ENCODE measurements around the gene NME7. TPM values are rescaled to one million over a fixed set of nuclear protein-coding genes. Genes with fewer than 3 reads are reported as not detected.

NME7 gene
- total RNA-seq, 4 donors from 2014 or later: 1.9 to 15.9 (median 8.3) TPM

DNA sequence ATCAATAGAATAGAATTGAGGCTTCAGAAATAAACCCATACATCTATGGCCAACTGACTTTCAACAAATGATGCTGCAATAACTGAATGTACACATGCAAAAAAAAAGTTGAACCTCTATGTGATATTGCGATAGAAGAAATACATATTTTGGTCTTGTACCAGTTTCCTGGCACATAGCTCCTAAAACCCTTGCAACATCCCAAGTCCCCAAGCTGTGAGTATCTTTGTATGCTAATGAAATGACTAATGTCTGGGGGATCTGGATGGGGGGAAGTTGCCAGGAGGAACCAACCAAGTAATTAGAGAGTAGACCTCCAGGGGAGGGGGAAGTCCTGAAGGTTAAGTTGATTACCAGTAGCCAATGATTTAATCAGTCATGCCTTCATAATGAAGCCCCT, 24.8 kb upstream of the NME7 start:
- DNase-seq: no peak
- intact Hi-C loops (cut with DNase I; ENCODE audit: low total_unique reads): no loop called here

DNA sequence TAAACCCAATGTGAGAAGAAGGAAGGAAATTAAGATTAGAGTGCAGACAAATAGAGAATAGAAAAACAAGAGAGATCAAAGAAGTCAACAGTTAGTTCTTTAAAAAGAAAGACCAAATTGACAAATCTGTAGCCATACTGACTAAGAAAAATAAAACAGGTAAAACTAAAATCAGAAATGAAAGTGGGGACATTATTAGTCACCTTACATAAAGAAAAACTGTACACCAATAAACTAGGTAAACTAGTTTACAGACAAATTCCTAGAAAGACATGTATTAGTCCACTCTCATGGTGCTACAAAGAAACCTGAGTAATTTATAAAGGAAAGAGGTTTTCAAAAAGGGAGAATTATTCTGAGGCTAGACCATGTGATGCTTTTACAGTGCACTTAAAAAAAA, 22.7 kb upstream of the NME7 start:
- DNase-seq: no peak
- in situ Hi-C loops (cut with MboI; ENCODE audit: low pct_ligation_motif_present in 1 of 4, low pct_unique_long_range_greater_than_20kb in 1 of 4, low sequenced_read_pairs in 3 of 4) (loop anchor here in 1 of 4 donors (25.0 kb wide), 1 partner anchor 147 kb away; no protein-coding TSS in a partner anchor), intact Hi-C loops (cut with DNase I; ENCODE audit: low total_unique reads) (no loop called here)
- Histone ChIP-seq H3K27ac (no peak overlapping the region), H3K36me3 (peaks cover 0 to 58% (median 15%) of the 10 kb centered on the region in 4 donors), H3K27me3 (no peaks in the 10 kb centered on the region), H3K4me3 (no peak overlapping the region), H3K9me3 (no peaks in the 10 kb centered on the region), H3K4me1 (peaks cover 0 to 5% (median 0%) of the 10 kb centered on the region in 4 donors)
- TF ChIP-seq EP300 (IDR thresholded peaks at IDR 0.05; ENCODE audit: low read depth) (no peak), POLR2A (IDR thresholded peaks at IDR 0.05) (no peak), POLR2AphosphoS5 (IDR thresholded peaks at IDR 0.05) (no peak)
- TF ChIP-seq, protein P1, sequence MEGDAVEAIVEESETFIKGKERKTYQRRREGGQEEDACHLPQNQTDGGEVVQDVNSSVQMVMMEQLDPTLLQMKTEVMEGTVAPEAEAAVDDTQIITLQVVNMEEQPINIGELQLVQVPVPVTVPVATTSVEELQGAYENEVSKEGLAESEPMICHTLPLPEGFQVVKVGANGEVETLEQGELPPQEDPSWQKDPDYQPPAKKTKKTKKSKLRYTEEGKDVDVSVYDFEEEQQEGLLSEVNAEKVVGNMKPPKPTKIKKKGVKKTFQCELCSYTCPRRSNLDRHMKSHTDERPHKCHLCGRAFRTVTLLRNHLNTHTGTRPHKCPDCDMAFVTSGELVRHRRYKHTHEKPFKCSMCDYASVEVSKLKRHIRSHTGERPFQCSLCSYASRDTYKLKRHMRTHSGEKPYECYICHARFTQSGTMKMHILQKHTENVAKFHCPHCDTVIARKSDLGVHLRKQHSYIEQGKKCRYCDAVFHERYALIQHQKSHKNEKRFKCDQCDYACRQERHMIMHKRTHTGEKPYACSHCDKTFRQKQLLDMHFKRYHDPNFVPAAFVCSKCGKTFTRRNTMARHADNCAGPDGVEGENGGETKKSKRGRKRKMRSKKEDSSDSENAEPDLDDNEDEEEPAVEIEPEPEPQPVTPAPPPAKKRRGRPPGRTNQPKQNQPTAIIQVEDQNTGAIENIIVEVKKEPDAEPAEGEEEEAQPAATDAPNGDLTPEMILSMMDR (IDR thresholded peaks at IDR 0.05): no peak

More for the DNA sequence above, 24.8 kb upstream of the NME7 start:
- in situ Hi-C loops (cut with MboI; ENCODE audit: low pct_ligation_motif_present in 1 of 4, low pct_unique_long_range_greater_than_20kb in 1 of 4, low sequenced_read_pairs in 3 of 4): loop anchor here in 1 of 4 donors (25.0 kb wide), 1 partner anchor 145 kb away; no protein-coding TSS in a partner anchor
- Histone ChIP-seq H3K27me3 (no peaks in the 10 kb centered on the region), H3K9me3 (no peaks in the 10 kb centered on the region), H3K27ac (no peak overlapping the region), H3K36me3 (peaks cover 0 to 47% (median 16%) of the 10 kb centered on the region in 4 donors), H3K4me1 (no peaks in the 10 kb centered on the region), H3K4me3 (no peak overlapping the region)
- 75 to 91% methylated on average over 1 of the region's 1 CpG for WGBS, 2 donors (ENCODE audit: low coverage in 1 of 2)
- no peak for TF ChIP-seq POLR2AphosphoS5 (IDR thresholded peaks at IDR 0.05)

DNA sequence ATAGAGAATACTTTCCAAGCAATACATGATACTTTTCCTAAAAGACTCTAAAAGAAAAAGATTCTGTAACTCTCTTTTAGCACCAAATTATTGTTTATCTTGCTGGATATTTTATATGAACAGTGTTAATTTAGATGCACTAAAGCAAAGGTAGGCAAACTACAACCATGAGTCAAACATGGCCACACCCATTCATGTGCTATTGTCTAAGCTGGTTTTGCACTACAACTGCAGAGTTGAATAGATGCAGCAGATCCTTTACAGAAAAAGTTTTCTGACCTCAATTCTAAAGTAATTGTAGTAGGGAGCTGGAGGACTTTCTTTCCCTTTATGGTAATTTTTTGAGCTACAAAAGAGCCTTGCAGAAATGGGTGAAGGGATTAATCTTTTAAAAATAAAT, 19.8 kb upstream of the NME7 start:
- H3K36me3 ChIP-seq: peaks cover 0 to 72% (median 15%) of the 10 kb centered on the region in 4 donors
- H3K4me1 ChIP-seq: peaks cover 0 to 5% (median 0%) of the 10 kb centered on the region in 4 donors
- no peak overlapping the region for H3K27ac ChIP-seq
- no peak overlapping the region for H3K4me3 ChIP-seq
- in situ Hi-C loops (cut with MboI; ENCODE audit: low pct_ligation_motif_present in 1 of 4, low pct_unique_long_range_greater_than_20kb in 1 of 4, low sequenced_read_pairs in 3 of 4) (loop anchor here in 2 of 4 donors (10.0 to 25.0 kb wide), 2 partner anchors 150 to 157 kb away; no protein-coding TSS in a partner anchor), intact Hi-C loops (cut with DNase I; ENCODE audit: low total_unique reads) (no loop called here)
- DNase-seq: no peak
- no peak for TF ChIP-seq POLR2A (IDR thresholded peaks at IDR 0.05)
- no peaks in the 10 kb centered on the region for H3K9me3 ChIP-seq
- H3K27me3 ChIP-seq: no peaks in the 10 kb centered on the region

DNA sequence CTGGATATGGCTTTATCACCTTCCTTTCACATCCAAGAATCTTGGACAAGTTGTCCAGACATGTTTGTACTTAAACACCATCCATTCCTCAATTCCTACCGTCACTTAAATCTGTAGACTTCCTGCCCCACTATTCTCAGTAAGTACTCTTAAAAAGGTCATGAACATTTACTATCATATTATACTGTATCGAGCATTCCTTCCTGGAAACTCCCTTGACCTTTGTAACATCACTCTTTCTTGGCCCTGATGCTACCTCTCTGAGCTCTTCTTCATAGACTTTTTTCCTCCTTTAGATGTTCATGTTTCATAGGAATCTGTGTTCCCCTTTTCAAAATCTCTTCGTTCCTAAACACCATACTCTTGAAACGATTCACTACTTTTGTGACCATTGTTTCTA, 15.9 kb upstream of the NME7 start:
- TF ChIP-seq POLR2A (IDR thresholded peaks at IDR 0.05) (no peak), EP300 (IDR thresholded peaks at IDR 0.05; ENCODE audit: low read depth) (no peak), POLR2AphosphoS5 (IDR thresholded peaks at IDR 0.05) (no peak)
- TF ChIP-seq, protein P1 (IDR thresholded peaks at IDR 0.05): no peak
- no peaks in the 10 kb centered on the region for H3K27me3 ChIP-seq
- WGBS, 2 donors (ENCODE audit: low coverage in 1 of 2): 52 to 74% methylated on average over 4 of the region's 4 CpGs
- H3K4me1 ChIP-seq: peaks cover 0 to 5% (median 0%) of the 10 kb centered on the region in 4 donors
- in situ Hi-C loops (cut with MboI; ENCODE audit: low pct_ligation_motif_present in 1 of 4, low pct_unique_long_range_greater_than_20kb in 1 of 4, low sequenced_read_pairs in 3 of 4): loop anchor here in 2 of 4 donors (10.0 to 25.0 kb wide), 2 partner anchors 154 to 161 kb away; no protein-coding TSS in a partner anchor
- H3K27ac ChIP-seq: no peak overlapping the region
- intact Hi-C loops (cut with DNase I; ENCODE audit: low total_unique reads): no loop called here
- H3K4me3 ChIP-seq: no peak overlapping the region
- no peak for DNase-seq
- no peaks in the 10 kb centered on the region for H3K9me3 ChIP-seq
- H3K36me3 ChIP-seq: peaks cover 0 to 71% (median 10%) of the 10 kb centered on the region in 4 donors

DNA sequence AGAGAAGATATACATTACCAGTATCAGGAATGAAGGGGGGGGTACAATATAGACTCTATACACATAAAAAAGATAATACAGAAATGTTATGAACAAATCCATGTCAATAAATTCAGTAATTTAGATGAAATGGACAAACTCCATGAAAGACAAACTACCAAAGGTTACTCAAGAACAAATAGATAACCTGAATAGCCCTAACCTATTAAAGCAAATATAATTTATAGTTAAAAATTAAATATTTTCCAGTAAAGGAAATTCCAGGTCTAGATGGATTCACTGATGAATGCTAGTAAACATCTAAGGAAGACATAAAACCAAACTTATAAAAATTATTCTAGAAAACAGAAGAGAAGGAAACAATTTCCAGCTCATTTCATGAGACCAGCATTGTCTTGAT, 13.6 kb upstream of the NME7 start:
- Histone ChIP-seq H3K36me3 (peaks cover 0 to 77% (median 15%) of the 10 kb centered on the region in 4 donors), H3K27ac (no peak overlapping the region), H3K4me1 (no peaks in the 10 kb centered on the region), H3K9me3 (no peaks in the 10 kb centered on the region), H3K27me3 (no peaks in the 10 kb centered on the region), H3K4me3 (no peak overlapping the region)
- no peak for DNase-seq
- intact Hi-C loops (cut with DNase I; ENCODE audit: low total_unique reads): no loop called here
- TF ChIP-seq POLR2A (IDR thresholded peaks at IDR 0.05): no peak
- TF ChIP-seq POLR2AphosphoS5 (IDR thresholded peaks at IDR 0.05): no peak
- TF ChIP-seq, protein P1 (IDR thresholded peaks at IDR 0.05): no peak
- no peak for TF ChIP-seq EP300 (IDR thresholded peaks at IDR 0.05; ENCODE audit: low read depth)
- in situ Hi-C loops (cut with MboI; ENCODE audit: low pct_ligation_motif_present in 1 of 4, low pct_unique_long_range_greater_than_20kb in 1 of 4, low sequenced_read_pairs in 3 of 4): loop anchor here in 2 of 4 donors (10.0 to 25.0 kb wide), 2 partner anchors 156 to 164 kb away; no protein-coding TSS in a partner anchor
